Fibroblast of gingiva (primary cell): ENCODE data around the gene RPRD1B.

Experiments
- DNase-seq: peaks from one replicate; pipeline ENCODE4 v3.0.0-alpha.2; 2011; ENCODE audit warnings: low read depth

Gene RPRD1B

GRCh38 chr20:38033330-38034107 lies at the start of gene RPRD1B, which contains the start of gene TTI1:
Gene RPRD1B (plus strand): TSS chr20:38033746. CDS start chr20:38033948, 202 bp downstream.
Gene TTI1 (minus strand): TSS chr20:38033456. CDS start chr20:38013816, 19,640 bp downstream.
- DNase-seq: peak; percentile 76

- DNase-seq: no peak
Measured at GRCh38 chr20:37984018-37984785, 49.3 kb upstream of the RPRD1B start.

GRCh38 chr20:37986044-37986858 lies 47.3 kb upstream of the RPRD1B start:
- peak; percentile 43 for DNase-seq

GRCh38 chr20:37986873-37987601 lies 46.5 kb upstream of the RPRD1B start:
- peak; percentile 91 for DNase-seq

GRCh38 chr20:37987602-37988290 lies 45.8 kb upstream of the RPRD1B start:
- DNase-seq: no peak

GRCh38 chr20:37988306-37988954 lies 45.1 kb upstream of the RPRD1B start:
- DNase-seq: peak; percentile 43

- DNase-seq: no peak
Measured at GRCh38 chr20:37989601-37990295, 43.8 kb upstream of the RPRD1B start.

- no peak for DNase-seq
Measured at GRCh38 chr20:37990571-37991151, 42.9 kb upstream of the RPRD1B start.

- no peak for DNase-seq
Measured at GRCh38 chr20:37991157-37991866, 42.2 kb upstream of the RPRD1B start.

GRCh38 chr20:37991908-37992307 lies 41.6 kb upstream of the RPRD1B start:
- DNase-seq: no peak

GRCh38 chr20:37992802-37993409 lies 40.6 kb upstream of the RPRD1B start:
- peak; percentile 89 for DNase-seq

- peak; percentile 42 for DNase-seq
Measured at GRCh38 chr20:37994512-37994911, 39.0 kb upstream of the RPRD1B start.

- no peak for DNase-seq
Measured at GRCh38 chr20:37995856-37996605, 37.5 kb upstream of the RPRD1B start.

GRCh38 chr20:37997516-37997915 lies 36.0 kb upstream of the RPRD1B start:
- DNase-seq: no peak

- no peak for DNase-seq
Measured at GRCh38 chr20:37999526-38000263, 33.9 kb upstream of the RPRD1B start.

GRCh38 chr20:38000293-38000692 lies 33.3 kb upstream of the RPRD1B start:
- no peak for DNase-seq
